ENCODE results near the gene FLRT3. TPM values are rescaled to one million over a fixed set of nuclear protein-coding genes. Genes with fewer than 3 reads are reported as not detected.

The FLRT3 gene
- total RNA-seq, 1 experiment from 2014 or later, result 2.1 TPM

GRCh38 chr20:14385176-14385740 lies 47.8 kb upstream of the FLRT3 start:
- Histone ChIP-seq H4K5ac (ENCODE audit: insufficient read length, low read depth, low read length) (no peak overlapping the region), H3K4me2 (ENCODE audit: insufficient read depth, insufficient read length, low read length) (no peak overlapping the region), H3K27me3 (ENCODE audit: insufficient read depth, low read length) (no peaks in the 10 kb centered on the region), H3K9ac (ENCODE audit: extremely low read depth, insufficient read length, low read length) (no peak overlapping the region), H2BK5ac (ENCODE audit: insufficient read length, low read length) (no peak overlapping the region), H2AFZ (ENCODE audit: low read length) (no peak overlapping the region), H4K20me1 (ENCODE audit: control insufficient read depth, insufficient read depth, insufficient read length) (no peaks in the 10 kb centered on the region), H2BK15ac (ENCODE audit: low read depth, low read length) (no peak overlapping the region), H3K18ac (ENCODE audit: insufficient read length, low read depth, low read length) (no peak overlapping the region), H3K56ac (ENCODE audit: insufficient read length, low read depth, low read length) (no peak overlapping the region), H3K4ac (ENCODE audit: low read depth, low read length) (no peak overlapping the region), H3K9me3 (ENCODE audit: control insufficient read depth, low read depth, low read length) (no peaks in the 10 kb centered on the region), H2BK12ac (ENCODE audit: insufficient read length, low read depth, low read length) (no peak overlapping the region), H4K91ac (ENCODE audit: insufficient read length, low read depth, low read length) (no peak overlapping the region), H3K79me1 (ENCODE audit: insufficient read depth, low read depth, low read length, poor library complexity, severe bottlenecking) (no peaks in the 10 kb centered on the region), H3K23me2 (ENCODE audit: insufficient read length, low read depth, low read length, poor library complexity, severe bottlenecking) (no peaks in the 10 kb centered on the region), H4K8ac (replicated peaks; ENCODE audit: insufficient read length, low read depth, low read length) (no peak overlapping the region), H3K27ac (ENCODE audit: insufficient read length, low read depth, low read length) (no peak overlapping the region), H2BK120ac (ENCODE audit: low read depth, low read length, poor library complexity, severe bottlenecking) (no peak overlapping the region), H3K23ac (ENCODE audit: insufficient read length, low read depth, low read length) (no peak overlapping the region), H3K79me2 (ENCODE audit: insufficient read depth, low read length) (no peaks in the 10 kb centered on the region), H3K4me1 (ENCODE audit: insufficient read depth, low read length) (no peaks in the 10 kb centered on the region), H3T11ph (ENCODE audit: low read length) (no peak overlapping the region), H2AK5ac (ENCODE audit: insufficient read length, low read length) (no peak overlapping the region), H3K14ac (ENCODE audit: insufficient read depth, low read length) (no peak overlapping the region), H2BK20ac (ENCODE audit: low read depth, low read length, poor library complexity, severe bottlenecking) (no peak overlapping the region)
- Mint-ChIP-seq H3K9me3 (peaks cover 2 to 3% of the 10 kb centered on the region in 2 experiments; a peak in 2 of 5 replicates), H3K4me3 (no peak overlapping the region), H3K36me3 (ENCODE audit: insufficient read depth in 1 of 3, low read depth in 3 of 3) (peaks cover 0 to 3% (median 0%) of the 10 kb centered on the region in 3 experiments; a peak in 2 of 7 replicates), H3K27me3 (ENCODE audit: low read depth) (no peaks in the 10 kb centered on the region), H3K27ac (no peak overlapping the region), H3K4me1 (peaks cover 3 to 4% of the 10 kb centered on the region in 2 experiments; a peak in 1 of 4 replicates)
- no peak for DNase-seq
- WGBS (ENCODE audit: extremely low coverage, insufficient read length, low lambda C conversion rate), result no CpG with 5 or more reads among the region's 2 CpGs
- no peak for TF ChIP-seq CTCF (conservative IDR thresholded peaks at IDR 0.05)
